GM18498 (cell line): Measurements from ENCODE around the gene LRRC8C.
"Not testable (repeated sequence)": the region's sequence is repeated elsewhere in the genome, so short reads cannot be mapped to it uniquely, and the experiment has no call there.

Source experiments
- ATAC-seq: cut with Tn5 transposase; IDR thresholded peaks from one replicate; pipeline ENCODE4 v1.9.1; 2021; ENCODE audit warnings: mild to moderate bottlenecking, moderate library complexity; ENCODE audit not compliant: unreplicated experiment

The LRRC8C gene

DNA sequence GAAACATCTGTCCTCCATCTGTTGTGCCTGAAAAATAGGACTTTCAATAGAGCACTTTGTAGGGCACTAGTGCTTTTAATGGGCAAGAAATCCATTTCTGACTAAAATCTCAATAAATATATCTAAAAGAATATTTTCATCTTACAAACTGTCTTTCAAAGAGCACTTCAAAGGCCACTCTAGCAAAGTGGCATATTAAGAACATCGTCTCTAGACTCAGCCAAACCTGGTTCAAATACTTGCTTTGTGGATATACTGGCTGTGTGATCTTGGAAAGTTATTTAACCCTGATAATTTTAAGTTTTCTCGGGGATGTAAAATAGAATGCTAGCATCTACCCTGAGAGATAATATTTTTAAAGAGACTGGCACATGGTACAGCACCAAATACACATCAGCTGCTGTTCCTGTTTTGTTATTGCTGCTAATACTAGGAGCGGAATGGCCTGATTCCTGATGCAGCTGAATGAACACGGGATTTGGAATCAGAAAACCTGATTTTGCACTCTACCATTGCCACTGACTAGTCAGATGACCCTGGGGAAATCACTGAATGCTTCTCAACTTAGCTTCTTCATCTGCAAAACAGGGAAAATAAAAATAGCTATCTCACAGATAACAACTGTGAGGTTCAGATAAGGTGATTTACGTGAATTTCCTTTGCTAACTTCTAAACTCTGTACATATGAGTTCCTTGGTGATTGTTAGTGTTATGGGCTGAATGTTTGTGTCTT is 25.2 kb upstream of the LRRC8C start:
- ATAC-seq: no peak

DNA sequence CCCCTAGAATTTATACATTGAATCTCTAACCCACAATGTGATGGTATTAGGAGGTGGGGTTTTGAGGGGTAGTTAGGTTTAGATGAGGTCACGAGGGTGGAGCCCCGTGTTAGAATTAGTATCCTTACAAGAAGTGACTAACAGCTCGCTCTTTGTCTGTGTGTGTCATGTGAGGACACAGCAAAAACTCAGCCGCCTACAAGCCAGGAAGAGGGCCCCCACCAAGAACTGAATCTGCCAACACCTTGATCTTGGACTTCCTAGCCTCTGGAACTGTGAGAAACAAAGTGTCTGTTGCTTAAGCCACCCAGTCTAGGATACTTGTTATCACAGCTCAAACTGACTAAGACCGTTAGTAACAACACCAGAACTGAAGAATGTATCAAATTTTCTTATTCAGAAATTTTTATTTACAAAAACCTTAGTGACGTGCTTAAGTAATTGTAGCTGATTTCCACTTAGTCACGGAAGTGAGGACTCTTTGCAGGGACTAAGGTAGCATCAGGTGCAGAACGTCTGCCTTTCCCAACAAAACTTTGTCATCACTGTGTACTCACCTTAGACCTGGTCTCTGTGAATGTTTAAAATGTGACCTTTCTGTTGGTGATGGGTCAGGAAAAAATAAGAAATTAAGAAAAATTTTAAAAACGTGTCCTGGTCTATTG is 24.5 kb upstream of the LRRC8C start:
- no peak for ATAC-seq

DNA sequence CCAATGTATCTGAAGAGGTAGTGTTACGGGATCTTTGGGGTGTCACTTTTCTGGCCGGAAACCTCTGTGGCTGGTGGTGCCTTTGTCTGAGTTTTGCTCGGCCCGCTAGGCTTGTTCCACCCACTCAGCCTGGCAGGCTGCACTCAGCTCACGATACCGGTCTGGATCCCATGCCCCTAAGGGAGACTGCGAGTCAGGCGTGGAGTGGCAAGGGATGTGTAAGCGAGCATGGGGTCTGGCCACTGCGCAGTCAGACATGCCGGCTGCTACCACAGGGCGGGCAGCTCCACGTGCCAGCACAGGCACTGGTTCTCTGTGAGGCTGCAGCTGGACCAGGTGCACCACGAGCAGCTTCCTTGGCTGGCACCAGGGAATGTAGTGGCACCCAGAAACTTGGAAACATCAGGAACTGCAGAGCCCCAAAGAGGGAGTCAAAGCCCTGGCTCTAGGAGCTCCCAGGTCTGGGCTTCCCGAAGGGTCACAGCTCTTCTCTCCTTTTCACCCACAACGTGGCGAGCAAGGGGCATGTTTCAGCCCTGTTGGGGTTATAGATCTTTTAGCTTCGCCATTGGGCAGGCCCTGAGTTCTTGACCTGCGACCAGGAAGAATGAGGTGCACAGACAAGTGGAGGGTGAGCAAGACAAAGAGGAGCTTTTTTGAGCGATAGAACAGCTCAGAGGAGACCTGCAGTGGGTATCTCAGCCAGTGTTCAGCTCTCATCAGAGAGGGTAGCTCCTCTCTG is 23.8 kb upstream of the LRRC8C start:
- ATAC-seq: no peak

DNA sequence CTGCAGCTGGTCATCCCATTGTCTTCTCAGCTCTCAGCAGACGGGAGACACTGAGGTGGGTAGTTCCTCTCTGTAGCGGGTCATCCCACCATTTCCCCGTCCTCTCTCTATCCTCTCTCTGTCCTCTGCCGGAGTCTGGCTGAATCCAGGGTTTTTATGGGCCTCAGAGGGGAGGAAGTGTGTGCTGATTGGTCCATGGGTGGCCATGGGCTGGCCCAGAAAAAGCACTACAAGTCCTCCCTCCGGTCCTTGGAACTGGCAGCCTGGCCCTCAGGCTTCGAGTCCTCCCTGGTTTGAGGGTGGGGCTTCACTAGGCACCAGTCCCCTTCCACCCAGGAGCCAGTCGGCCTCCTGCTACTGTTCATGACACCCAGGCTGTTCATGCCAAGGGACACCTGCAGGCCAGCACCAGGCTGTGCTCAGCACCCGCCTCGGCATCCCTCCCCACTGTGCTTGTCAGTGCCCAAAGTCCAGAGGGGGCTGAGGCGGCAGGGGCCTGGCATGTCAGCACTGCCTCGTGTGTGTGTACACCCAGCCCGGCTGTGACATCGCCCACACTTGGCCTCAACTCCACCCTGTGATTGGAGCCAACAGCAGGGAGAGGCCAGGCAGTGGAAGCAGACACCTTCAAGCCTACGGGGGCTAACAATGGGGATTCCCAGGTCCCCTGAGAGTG is 23.0 kb upstream of the LRRC8C start:
- no peak for ATAC-seq

DNA sequence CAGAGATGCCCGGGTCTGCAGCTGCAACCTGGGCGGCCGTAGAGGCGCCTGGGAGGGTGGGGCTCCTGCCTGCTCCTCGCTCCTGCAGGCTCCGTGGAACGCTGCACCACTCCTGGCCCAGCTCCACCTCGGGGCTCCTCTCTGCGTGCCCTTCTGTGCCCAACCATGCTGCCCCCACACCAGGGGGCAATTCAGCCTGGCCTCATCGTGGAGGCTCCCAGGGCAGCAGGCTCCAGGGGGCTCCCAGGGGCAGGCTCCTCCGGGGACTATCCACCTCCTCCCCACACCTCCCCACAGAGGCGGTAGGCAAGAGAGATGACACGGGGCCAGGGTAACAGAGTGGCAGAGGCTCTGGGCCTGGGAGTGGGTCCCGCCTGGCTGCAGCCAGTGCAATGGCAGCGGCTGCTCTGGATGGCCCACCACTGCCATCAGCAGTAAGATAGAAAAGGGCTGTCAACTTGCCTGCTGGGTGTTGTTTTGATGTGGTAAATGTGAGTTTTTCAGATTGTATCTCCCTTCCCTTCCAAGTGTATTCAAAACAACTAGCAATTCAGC is 22.4 kb upstream of the LRRC8C start:
- ATAC-seq: no peak

DNA sequence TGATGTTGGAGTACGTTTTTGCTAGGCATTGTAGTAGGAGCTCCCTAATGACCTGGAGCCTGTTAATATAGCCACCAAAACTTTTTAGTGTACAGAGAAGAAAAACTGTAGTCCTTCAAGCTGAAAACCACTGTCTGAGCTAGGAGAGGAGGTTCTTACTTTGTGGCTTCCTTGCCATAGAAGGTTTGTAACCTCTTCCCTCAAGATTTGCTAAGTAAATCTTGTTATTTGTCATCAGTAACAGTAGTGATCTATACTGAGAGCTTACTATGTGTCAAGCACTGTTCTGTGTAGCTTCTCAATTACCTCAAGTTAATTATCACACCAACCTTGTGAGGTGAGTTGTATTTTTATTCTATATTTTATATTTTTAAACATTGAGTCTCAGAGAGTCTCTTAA is 21.2 kb upstream of the LRRC8C start:
- ATAC-seq: peak; percentile 92

DNA sequence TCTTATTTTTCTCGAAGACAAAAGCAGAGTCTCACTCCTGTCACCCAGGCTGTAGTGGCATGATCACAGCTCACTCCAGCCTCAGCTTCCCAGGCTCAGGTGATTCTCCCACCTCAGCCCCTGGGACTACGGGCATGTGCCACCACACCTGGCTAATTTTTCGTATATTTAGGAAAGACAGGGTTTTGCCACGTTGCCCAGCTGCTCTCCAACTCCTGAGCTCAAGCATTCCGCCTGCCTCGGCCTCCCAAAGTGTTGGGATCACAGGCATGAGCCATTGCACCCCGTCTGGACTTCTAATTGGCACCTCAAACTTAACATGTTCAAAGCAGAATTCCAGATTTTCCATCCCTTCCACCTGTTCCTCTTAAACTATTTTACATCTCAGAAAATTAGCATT is 19.0 kb upstream of the LRRC8C start:
- no peak for ATAC-seq

DNA sequence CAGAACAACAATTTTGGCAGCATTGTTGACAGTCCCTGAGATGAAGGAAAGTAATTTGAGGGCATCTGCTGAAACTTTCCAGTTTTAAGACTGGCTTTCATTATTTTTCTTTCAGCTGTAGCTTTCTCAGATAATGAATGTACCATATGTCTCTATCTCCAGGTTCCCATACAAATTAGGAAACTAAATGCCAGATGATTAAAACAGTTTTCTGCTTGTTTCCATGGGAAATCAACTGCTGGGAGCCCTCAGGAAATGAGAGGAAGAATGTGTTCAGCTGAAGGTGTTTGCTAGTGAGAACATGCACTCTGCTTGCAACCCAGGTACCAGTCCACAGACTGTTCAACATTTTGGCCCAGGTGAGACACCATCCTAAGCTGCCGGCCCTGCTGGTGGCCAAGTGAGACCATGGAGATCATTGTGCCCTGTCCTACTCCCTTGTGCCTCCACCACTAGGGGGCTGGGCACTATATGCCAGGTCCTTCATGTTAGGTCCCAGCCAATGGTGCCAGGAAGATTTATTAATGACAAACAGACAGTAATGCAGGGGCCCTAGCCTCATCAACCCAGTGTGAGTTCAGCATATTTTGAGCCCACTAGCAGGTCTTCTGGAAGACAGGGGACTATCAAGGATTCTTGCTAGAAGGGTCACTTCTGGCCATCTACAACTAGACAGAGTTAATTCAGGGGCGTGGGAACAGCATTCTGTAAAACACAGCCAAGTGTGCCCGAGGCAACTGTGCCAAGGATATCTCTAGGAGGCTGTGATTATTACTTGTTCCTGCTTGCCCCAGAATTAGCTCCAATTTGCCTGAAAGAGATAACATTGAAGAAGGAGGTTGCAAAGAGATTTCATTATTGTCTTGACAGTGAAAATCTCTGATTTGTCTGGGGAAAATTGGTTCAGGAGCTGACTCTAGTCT is 17.0 kb upstream of the LRRC8C start:
- ATAC-seq: no peak

DNA sequence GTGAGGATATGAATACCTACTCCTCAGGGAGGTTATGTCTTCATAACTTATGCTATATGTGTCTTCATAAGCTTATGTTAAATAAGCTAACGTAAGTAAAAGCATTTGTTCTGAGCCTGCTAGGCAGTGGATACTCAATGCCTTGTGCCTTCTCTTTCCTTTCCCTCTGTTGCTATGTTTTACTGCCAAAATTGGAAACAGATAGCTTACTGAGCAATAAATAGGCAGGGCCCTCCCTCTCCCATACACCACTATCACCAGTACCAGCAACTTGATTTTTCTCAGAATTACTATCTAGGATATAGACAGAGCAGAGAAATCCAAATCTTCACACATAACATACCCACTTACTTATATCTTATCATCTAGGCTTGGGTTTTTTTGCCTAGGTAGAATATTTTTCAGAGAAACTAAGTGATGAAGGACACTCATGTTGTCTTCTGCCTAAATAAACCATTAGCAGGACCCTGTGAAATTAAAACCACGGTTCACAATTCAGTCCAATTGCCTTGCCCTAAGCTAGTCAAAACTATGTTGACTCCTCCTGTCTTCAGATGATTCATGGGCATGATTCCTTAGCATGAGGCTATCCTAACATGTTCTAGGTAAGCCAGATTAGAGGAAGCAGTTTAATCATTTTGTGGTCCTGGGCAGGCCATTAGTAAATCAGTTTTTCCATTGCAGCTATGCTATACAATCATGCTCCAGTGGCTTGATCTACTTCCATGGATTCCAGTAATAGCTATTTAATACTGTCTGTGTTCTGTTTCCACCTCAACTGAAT is 15.9 kb upstream of the LRRC8C start:
- ATAC-seq: no peak

DNA sequence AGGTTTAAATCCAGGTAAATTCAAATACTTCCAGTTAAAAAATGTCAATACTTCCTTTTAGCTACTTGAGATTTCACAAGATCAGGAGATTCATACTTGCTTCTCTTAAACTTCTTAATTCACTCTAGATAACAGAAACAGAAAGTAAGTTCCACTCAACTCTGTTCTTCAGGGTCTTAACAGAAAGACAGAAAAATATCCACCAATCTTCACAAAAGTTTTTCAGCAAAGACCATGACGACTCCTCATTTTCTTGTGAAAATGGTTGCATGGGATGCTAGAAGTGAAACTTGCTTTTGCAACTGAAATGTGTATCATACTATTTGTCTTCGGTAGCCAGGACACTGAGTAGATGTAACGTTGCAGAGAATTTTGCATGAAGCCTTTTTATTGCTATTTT is 12.3 kb upstream of the LRRC8C start:
- no peak for ATAC-seq

DNA sequence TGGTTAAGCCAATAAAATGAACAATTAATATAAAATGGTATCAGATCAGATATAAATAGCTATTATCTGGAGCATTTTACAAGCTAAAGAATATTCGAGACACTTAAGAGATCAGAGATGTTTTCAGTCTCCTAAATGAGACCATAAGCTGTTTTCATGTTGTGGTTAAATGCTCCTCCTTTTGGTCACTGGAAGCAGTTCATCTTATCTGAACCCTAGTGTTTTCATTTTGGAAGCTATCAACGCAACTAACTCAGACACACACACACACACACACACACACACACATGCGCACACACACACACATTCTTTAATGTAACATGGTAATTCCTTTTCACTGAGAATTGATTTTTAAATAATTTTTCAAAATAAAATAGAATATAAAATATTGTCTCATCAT is 10.0 kb upstream of the LRRC8C start:
- no peak for ATAC-seq

DNA sequence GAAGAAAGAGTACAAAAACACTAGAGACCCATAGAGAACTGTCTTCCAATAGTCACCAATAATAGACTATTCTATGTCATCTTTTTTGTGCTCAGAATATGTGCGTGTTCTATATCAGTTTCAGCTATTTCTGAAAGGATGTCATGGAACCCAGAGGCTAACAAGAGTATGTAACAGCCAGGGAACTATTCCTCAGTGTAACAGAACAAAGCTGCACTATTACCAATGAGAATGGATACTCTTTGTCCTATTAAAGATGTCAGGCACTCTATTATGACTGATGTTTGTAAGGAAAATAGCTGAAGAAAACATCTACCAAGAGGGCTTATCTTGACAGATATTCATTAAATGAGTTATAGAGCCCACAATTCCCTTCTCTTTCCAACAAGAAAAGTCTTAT is 8.6 kb upstream of the LRRC8C start:
- no peak for ATAC-seq

DNA sequence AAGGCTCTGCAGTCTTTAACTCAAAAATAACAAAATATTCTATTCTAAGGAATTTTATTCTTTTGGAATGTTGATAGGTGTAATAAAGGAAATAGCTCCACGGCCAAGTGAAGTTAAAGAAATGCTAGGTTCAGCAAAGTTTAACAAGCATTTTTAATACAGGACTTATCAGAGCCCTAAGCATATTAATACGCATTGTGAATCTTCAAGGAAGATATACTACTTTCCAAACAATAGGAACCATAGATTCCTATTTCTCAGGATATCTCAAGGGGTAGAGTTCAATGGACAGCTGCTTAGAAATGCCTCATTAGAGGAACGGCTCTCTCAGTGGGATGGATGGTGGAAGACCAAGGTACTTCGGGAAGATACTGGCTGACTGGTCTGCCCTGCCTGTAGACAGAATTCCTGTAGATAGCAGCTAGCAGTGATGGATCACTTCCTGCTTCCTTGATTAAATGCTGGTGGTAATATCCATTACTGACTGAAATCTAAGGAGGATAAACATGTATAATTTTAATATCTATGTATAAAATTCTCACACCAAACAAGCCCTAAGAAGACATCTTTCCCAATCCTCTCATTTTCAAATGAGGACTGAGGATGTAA is 8.1 kb upstream of the LRRC8C start:
- no peak for ATAC-seq

DNA sequence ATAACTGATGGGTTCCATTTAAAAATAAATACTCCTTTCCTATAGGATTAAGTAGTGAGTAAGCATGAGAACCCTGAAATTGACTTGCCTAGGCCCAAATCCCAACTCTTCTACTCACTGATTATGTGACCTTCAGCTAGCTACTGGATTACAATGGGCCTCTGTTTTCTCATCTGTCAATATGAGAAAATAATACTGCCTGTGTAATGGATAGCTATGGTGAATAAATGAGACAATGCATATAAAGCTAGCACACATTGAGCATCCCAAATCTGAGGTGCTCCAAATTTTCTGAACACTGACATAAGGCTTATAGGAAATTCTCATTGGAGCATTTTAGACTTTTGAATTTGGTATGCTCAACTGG is 5.3 kb upstream of the LRRC8C start:
- ATAC-seq: no peak

DNA sequence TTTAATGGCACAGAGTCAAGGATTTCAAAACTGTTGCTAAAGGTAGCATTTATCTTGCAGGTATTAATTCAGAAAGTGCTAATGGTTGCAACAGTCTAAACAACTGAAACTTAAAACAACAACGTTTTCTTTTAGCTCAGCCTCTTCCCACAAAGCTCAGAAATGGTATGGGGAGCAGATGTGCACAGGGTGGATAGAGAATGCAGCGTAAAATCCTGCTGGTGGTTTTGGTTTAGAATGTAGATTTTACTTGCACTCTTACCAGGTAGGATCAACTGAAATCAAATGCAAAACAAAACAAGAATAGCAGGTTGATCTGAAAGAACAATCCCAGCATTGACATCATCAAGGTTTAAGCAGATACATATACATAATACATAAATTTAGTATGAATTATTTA is 3.8 kb upstream of the LRRC8C start:
- no peak for ATAC-seq

DNA sequence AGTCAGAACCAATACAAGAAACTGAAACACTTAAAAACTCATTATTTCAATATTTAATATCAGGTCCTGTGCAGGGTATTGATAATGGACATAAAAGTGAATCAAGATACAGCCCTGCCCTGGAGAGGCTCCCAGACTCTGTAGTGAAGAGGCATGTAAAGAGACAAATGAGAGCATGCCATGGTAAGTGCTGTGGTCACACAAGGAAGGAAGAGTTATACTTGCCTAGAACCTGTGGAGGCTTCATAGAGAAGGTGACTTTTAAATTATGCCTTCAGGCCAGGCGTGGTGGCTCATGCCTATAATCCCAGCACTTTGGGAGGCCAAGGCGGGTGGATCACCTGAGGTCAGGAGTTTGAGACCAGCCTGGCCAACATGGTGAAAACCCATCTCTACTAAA is 3.3 kb upstream of the LRRC8C start:
- ATAC-seq: not testable (repeated sequence)

DNA sequence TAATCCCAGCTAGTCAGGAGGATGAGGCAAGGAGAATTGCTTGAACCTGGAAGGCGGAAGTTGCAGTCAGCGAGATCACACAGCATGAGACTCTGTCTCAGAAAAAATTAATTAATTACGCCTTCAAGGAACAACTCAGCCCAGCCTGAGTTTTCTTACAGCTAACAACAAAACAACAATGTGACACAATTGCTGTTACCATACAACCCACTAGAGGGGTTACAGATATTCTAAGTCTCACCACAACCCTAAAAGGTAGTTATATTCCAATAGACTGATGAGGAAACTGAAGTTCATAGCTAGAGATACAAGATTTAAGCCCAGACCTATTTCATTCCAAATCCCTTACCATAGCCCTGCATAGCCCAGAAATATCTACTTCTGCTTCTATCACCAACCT is 2.9 kb upstream of the LRRC8C start:
- ATAC-seq: no peak

DNA sequence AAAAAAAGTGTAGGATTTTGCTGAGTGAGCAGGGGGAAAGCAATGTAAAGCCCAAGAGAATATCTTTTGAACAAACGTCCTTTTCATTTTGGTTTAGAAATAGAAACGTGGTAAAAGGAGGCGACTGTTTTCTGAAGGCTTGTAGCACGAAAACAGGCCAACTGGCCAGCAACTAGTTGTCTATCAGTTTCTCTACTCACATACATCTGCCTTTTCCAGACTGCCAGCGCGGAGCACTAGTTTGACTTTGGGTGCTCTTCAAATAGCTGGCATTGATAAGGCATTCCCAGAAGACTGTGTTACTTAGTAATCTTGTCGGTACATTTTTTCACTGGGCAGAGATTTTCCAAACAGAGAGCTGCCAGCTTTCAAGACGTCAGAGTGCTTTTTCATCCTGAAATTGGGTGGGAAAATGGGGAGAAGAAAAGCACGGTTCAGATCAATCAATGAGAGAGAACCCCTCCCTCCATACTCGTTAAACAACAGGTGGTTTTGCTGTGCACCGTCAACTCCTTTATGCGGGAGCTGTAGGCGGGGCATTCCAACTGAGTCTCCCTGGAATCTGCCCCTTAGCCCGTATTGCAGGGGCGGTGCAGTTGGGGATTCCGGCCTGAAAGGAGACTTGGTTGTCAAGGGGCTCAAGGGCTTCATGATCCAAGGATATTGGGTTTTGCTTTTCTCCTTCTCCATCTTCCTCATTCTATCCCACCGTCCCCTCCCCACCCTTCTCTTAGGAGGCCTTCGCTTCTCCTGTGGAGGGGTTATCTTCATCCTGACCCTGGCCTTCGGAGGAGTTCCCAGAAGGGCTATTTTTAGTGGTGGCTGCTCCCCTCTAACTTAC is 884 bp upstream of the LRRC8C start:
- ATAC-seq: no peak
